ENCODE measurements around the gene FLOT1.

- TF ChIP-seq CTCF (IDR thresholded peaks at IDR 0.05; ENCODE audit: low read depth, low read length, poor library complexity, severe bottlenecking) (no peak), EZH2phosphoT487 (IDR thresholded peaks at IDR 0.05; ENCODE audit: borderline replicate concordance, low read length) (no peak)
Measured at GRCh38 chr6:30777155-30777485, 34.6 kb upstream of the FLOT1 start.
